HG03095 (cell line): ENCODE results near the gene BMPER.

Experiments
- ATAC-seq: cut with Tn5 transposase; IDR thresholded peaks from one replicate; pipeline ENCODE4 v1.9.1; 2021; ENCODE audit warnings: moderate library complexity; ENCODE audit not compliant: unreplicated experiment

The BMPER gene

GRCh38 chr7:33887266-33887975, 17.9 kb upstream of the BMPER start:
- no peak for ATAC-seq

GRCh38 chr7:33888166-33888565, 17.2 kb upstream of the BMPER start:
- ATAC-seq: no peak

GRCh38 chr7:33892945-33893344, 12.4 kb upstream of the BMPER start:
- no peak for ATAC-seq

GRCh38 chr7:33893377-33893776, 12.0 kb upstream of the BMPER start:
- ATAC-seq: no peak

GRCh38 chr7:33895025-33895804, 10.1 kb upstream of the BMPER start:
- peak; percentile 98 for ATAC-seq

GRCh38 chr7:33900501-33900900, 4.8 kb upstream of the BMPER start:
- no peak for ATAC-seq

- no peak for ATAC-seq
These were observed 4.1 kb upstream of the BMPER start for GRCh38 chr7:33901199-33901598.

GRCh38 chr7:33901847-33902246, 3.5 kb upstream of the BMPER start:
- no peak for ATAC-seq

- ATAC-seq: no peak
These were observed 2.6 kb upstream of the BMPER start for GRCh38 chr7:33902746-33903145.

- ATAC-seq: no peak
These were observed 1.3 kb upstream of the BMPER start for GRCh38 chr7:33903791-33904680.

GRCh38 chr7:33904681-33905388, 504 bp upstream of the BMPER start:
- no peak for ATAC-seq

- no peak for ATAC-seq
These were observed 1.4 kb downstream of the BMPER start for GRCh38 chr7:33906697-33907096.

GRCh38 chr7:33907625-33908024, 2.3 kb downstream of the BMPER start:
- ATAC-seq: no peak

- ATAC-seq: no peak
These were observed 4.0 kb downstream of the BMPER start for GRCh38 chr7:33909318-33909717.

GRCh38 chr7:33909755-33910154, 4.4 kb downstream of the BMPER start:
- ATAC-seq: no peak

GRCh38 chr7:33910756-33911155, 5.4 kb downstream of the BMPER start:
- no peak for ATAC-seq

- ATAC-seq: no peak
These were observed 11.2 kb downstream of the BMPER start for GRCh38 chr7:33916357-33917081.

- ATAC-seq: no peak
These were observed 12.3 kb downstream of the BMPER start for GRCh38 chr7:33917661-33918060.

- no peak for ATAC-seq
These were observed 13.3 kb downstream of the BMPER start for GRCh38 chr7:33918438-33919143.

- no peak for ATAC-seq
These were observed 14.1 kb downstream of the BMPER start for GRCh38 chr7:33919449-33919848.
